OCI-LY3 (cell line): ENCODE results near the gene AP5M1.

Experiments
- H2AFZ ChIP-seq: fragments of 200-600, 300-600 bp; shearing (Covaris generic); 2 replicates; pipeline ENCODE4 v1.6.0; 2014; ENCODE audit warnings: antibody characterized with exemption, low read depth, low read length
- H3K27ac ChIP-seq: fragments of 200-600, 300-600 bp; sonication (generic); 2 replicates; pipeline ENCODE4 v1.5.1; 2014; ENCODE audit warnings: mild to moderate bottlenecking, low read length, moderate library complexity, mixed read lengths
- H3K27me3 ChIP-seq: fragments of 200-600, 300-600 bp; sonication (generic); 2 replicates; pipeline ENCODE4 v1.6.1; 2014; ENCODE audit warnings: low read depth, low read length, mixed read lengths
- H3K36me3 ChIP-seq: fragments of 200-600, 300-600 bp; sonication (generic); replicated peaks from 2 replicates; pipeline ENCODE3; 2014; ENCODE audit warnings: low read depth, low read length, mixed read lengths
- H3K4me1 ChIP-seq: fragments of 300-600, 200-600 bp; sonication (generic); 2 replicates; pipeline ENCODE4 v1.6.1; 2014; ENCODE audit warnings: low read length, mixed read lengths
- H3K4me2 ChIP-seq: fragments of 200-600, 300-600 bp; sonication (generic); 2 replicates; pipeline ENCODE4 v1.6.1; 2014; ENCODE audit warnings: low read length, mixed read lengths
- H3K4me3 ChIP-seq: fragments of 300-600, 200-600 bp; sonication (generic); 2 replicates; pipeline ENCODE4 v1.5.1; 2014; ENCODE audit warnings: antibody characterized with exemption, mild to moderate bottlenecking, low read length, moderate library complexity
- H3K79me2 ChIP-seq: fragments of 300-600, 200-600 bp; shearing (Covaris generic); 2 replicates; pipeline ENCODE4 v1.6.1; 2014; ENCODE audit warnings: mild to moderate bottlenecking, low read length, mixed read lengths
- H3K9ac ChIP-seq: fragments of 300-600, 200-600 bp; shearing (Covaris generic); 2 replicates; pipeline ENCODE4 v1.6.0; 2014; ENCODE audit warnings: mild to moderate bottlenecking, low read length, moderate library complexity
- H3K9me3 ChIP-seq: fragments of 200-600, 300-600 bp; shearing (Covaris generic); 2 replicates; pipeline ENCODE4 v1.6.1; 2014; ENCODE audit warnings: low read length, mixed read lengths; ENCODE audit not compliant: insufficient read depth
- H4K20me1 ChIP-seq: fragments of 200-600, 300-600 bp; sonication (generic); 2 replicates; pipeline ENCODE4 v1.6.1; 2016; ENCODE audit warnings: low read length, mixed read lengths; ENCODE audit not compliant: insufficient read depth
- EZH2phosphoT487 ChIP-seq: fragments of 200-600 bp; shearing (Covaris generic); IDR thresholded peaks from 2 replicates; pipeline ENCODE4 v1.6.1; 2018; ENCODE audit warnings: antibody characterized with exemption, mixed run types, low read depth
- TF ChIP-seq, protein P1 (sequence below): fragments of 200-600, 300-600 bp; sonication (generic); IDR thresholded peaks from 2 replicates; pipeline ENCODE4 v1.5.1; 2014; ENCODE audit warnings: antibody characterized with exemption, low read length, low read depth

The AP5M1 gene

DNA sequence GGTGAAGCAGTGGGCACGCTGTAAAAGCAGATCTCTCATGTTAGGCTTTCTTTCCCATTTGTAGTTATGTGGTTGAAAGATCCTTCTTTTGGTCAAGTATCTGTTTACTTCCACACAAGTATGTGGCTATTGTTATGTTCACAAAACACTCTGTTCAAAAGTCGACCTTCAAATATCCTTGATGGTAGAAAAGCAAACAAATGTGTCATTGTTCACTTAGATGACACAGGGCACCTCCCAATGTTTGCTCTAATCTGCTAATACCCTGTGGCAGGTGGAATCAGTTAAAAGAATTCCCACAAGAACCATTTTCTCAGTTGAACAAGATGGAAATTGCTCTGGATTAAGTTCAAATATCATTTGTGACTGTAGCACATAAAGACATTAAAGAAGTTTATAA lies 78.0 kb downstream of the AP5M1 start:
- no peaks in the 10 kb centered on the region for H4K20me1 ChIP-seq
- H2AFZ ChIP-seq, result no peak overlapping the region
- no peak overlapping the region for H3K4me2 ChIP-seq
- H3K9ac ChIP-seq, result no peak overlapping the region
- H3K27me3 ChIP-seq, result peaks cover 4% of the 10 kb centered on the region; the same call in 1 of the 2 replicates
- no peak overlapping the region for H3K27ac ChIP-seq
- TF ChIP-seq, protein P1, sequence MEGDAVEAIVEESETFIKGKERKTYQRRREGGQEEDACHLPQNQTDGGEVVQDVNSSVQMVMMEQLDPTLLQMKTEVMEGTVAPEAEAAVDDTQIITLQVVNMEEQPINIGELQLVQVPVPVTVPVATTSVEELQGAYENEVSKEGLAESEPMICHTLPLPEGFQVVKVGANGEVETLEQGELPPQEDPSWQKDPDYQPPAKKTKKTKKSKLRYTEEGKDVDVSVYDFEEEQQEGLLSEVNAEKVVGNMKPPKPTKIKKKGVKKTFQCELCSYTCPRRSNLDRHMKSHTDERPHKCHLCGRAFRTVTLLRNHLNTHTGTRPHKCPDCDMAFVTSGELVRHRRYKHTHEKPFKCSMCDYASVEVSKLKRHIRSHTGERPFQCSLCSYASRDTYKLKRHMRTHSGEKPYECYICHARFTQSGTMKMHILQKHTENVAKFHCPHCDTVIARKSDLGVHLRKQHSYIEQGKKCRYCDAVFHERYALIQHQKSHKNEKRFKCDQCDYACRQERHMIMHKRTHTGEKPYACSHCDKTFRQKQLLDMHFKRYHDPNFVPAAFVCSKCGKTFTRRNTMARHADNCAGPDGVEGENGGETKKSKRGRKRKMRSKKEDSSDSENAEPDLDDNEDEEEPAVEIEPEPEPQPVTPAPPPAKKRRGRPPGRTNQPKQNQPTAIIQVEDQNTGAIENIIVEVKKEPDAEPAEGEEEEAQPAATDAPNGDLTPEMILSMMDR, result no peak
- no peak for TF ChIP-seq EZH2phosphoT487
- H3K36me3 ChIP-seq, result no peaks in the 10 kb centered on the region
- no peaks in the 10 kb centered on the region for H3K4me1 ChIP-seq
- H3K9me3 ChIP-seq, result no peaks in the 10 kb centered on the region
- no peak overlapping the region for H3K4me3 ChIP-seq
- no peaks in the 10 kb centered on the region for H3K79me2 ChIP-seq
